GM18868 (cell line): ENCODE data around the gene KCNA2.

Experiments used
- ATAC-seq: cut with Tn5 transposase; IDR thresholded peaks from one replicate; pipeline ENCODE4 v1.9.1; 2021; ENCODE audit warnings: mild to moderate bottlenecking, moderate library complexity; ENCODE audit not compliant: unreplicated experiment

The KCNA2 gene

GRCh38 chr1:110630839-110631663 lies 24.9 kb upstream of the KCNA2 start:
- peak; percentile 51 for ATAC-seq

GRCh38 chr1:110628323-110629105 lies 22.4 kb upstream of the KCNA2 start:
- ATAC-seq = no peak

GRCh38 chr1:110627764-110628163 lies 21.6 kb upstream of the KCNA2 start:
- ATAC-seq = no peak

- no peak for ATAC-seq
Measured at GRCh38 chr1:110626889-110627288, 20.7 kb upstream of the KCNA2 start.

GRCh38 chr1:110620686-110621085 lies 14.5 kb upstream of the KCNA2 start:
- ATAC-seq = no peak

- ATAC-seq = no peak
Measured at GRCh38 chr1:110620250-110620615, 14.1 kb upstream of the KCNA2 start.

- peak; percentile 86 for ATAC-seq
Measured at GRCh38 chr1:110619412-110620249, 13.5 kb upstream of the KCNA2 start.

- no peak for ATAC-seq
Measured at GRCh38 chr1:110618668-110619067, 12.5 kb upstream of the KCNA2 start.

GRCh38 chr1:110617589-110617988 lies 11.4 kb upstream of the KCNA2 start:
- no peak for ATAC-seq

GRCh38 chr1:110617116-110617515 lies 11.0 kb upstream of the KCNA2 start:
- no peak for ATAC-seq

- no peak for ATAC-seq
Measured at GRCh38 chr1:110616587-110616986, 10.4 kb upstream of the KCNA2 start.

GRCh38 chr1:110615548-110616130 lies 9.5 kb upstream of the KCNA2 start:
- ATAC-seq = no peak

- no peak for ATAC-seq
Measured at GRCh38 chr1:110612060-110612745, 6.0 kb upstream of the KCNA2 start.

GRCh38 chr1:110610696-110611286 lies 4.6 kb upstream of the KCNA2 start:
- ATAC-seq = no peak

GRCh38 chr1:110610084-110610483 lies 3.9 kb upstream of the KCNA2 start:
- no peak for ATAC-seq

GRCh38 chr1:110608247-110608646 lies 2.1 kb upstream of the KCNA2 start:
- ATAC-seq = no peak

GRCh38 chr1:110607536-110608230 lies 1.5 kb upstream of the KCNA2 start:
- no peak for ATAC-seq

GRCh38 chr1:110606657-110607535 lies 738 bp upstream of the KCNA2 start:
- ATAC-seq = no peak
